ENCODE measurements around the gene FAM3B. TPM values are rescaled to one million over a fixed set of nuclear protein-coding genes. Genes with fewer than 3 reads are reported as not detected.
"Not testable (repeated sequence)": the region's sequence is repeated elsewhere in the genome, so short reads cannot be mapped to it uniquely, and the experiment has no call there.

FAM3B gene
- total and polyA plus RNA-seq, 2 experiments from 2014 or later = not detected

DNA sequence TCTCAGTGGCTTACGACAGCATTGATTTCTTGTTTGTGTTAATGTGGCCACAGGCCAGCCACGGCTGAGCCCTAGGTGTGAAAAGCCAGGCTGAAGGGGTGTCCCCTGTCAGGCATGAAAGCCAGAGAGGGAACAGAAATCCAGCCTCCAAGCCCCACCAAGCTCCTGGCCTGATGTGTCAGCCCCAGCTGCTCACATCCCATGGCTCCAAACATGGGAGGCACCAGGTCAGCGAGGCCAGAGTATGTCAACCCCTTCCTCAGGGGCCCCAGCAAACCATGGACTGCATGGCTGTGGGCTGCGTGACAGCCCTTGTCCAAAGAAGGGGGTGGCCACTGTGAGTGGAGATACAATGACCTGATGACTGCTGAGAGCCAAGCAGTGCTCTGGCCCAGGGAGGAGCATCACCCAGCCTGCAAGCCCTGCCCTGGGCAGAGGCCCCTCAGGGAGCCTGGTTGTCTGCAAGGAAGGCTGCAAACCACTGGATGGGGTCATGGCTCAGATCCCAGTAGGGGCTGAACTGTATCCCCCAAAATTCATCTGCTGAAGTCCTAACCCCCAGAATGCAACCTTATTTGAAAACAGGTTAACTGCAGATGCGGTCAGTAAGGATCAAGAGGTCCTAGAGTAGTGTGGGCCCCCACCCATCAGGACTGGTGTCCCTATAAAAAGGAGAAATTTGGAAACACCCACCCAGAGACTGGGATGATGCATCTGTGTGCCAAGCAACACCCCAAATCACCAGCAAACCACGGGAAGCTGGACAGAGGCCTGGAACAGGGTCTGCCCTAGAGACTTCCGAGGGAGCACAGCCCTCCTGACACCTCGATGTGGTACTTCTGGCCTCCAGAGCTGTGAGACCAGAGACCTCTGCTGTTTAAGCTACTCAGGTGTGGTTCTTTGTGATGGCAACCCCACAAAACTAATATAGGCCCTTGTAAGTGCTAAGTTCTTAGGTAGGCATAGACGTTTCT lies 41.9 kb downstream of the FAM3B start:
- H3K27ac ChIP-seq = no peak overlapping the region
- no peak for DNase-seq (ENCODE audit: low read depth in 1 of 2, low spot score in 1 of 2)
- H3K27me3 ChIP-seq = no peaks in the 10 kb centered on the region
- TF ChIP-seq, protein P1, sequence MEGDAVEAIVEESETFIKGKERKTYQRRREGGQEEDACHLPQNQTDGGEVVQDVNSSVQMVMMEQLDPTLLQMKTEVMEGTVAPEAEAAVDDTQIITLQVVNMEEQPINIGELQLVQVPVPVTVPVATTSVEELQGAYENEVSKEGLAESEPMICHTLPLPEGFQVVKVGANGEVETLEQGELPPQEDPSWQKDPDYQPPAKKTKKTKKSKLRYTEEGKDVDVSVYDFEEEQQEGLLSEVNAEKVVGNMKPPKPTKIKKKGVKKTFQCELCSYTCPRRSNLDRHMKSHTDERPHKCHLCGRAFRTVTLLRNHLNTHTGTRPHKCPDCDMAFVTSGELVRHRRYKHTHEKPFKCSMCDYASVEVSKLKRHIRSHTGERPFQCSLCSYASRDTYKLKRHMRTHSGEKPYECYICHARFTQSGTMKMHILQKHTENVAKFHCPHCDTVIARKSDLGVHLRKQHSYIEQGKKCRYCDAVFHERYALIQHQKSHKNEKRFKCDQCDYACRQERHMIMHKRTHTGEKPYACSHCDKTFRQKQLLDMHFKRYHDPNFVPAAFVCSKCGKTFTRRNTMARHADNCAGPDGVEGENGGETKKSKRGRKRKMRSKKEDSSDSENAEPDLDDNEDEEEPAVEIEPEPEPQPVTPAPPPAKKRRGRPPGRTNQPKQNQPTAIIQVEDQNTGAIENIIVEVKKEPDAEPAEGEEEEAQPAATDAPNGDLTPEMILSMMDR (IDR thresholded peaks at IDR 0.05; ENCODE audit: low read depth, low read length) = no peak
- H3K36me3 ChIP-seq = no peaks in the 10 kb centered on the region
- no peaks in the 10 kb centered on the region for H3K4me1 ChIP-seq (ENCODE audit: low read depth)
- H3K4me3 ChIP-seq = no peak overlapping the region
- H3K9me3 ChIP-seq (ENCODE audit: low read depth) = no peaks in the 10 kb centered on the region

- Histone ChIP-seq H3K9me3 (ENCODE audit: low read depth) (no peaks in the 10 kb centered on the region), H3K4me3 (no peak overlapping the region), H3K27me3 (no peaks in the 10 kb centered on the region), H3K36me3 (no peaks in the 10 kb centered on the region), H3K4me1 (ENCODE audit: low read depth) (no peaks in the 10 kb centered on the region), H3K27ac (no peak overlapping the region)
- no peak for DNase-seq (ENCODE audit: low read depth in 1 of 2, low spot score in 1 of 2)
- TF ChIP-seq, protein P1 (IDR thresholded peaks at IDR 0.05; ENCODE audit: low read depth, low read length) = no peak
These were observed 42.7 kb downstream of the FAM3B start for GRCh38 chr21:41359286-41359685.

GRCh38 chr21:41359754-41360071 lies 43.1 kb downstream of the FAM3B start:
- not testable (repeated sequence) for H3K9me3 ChIP-seq (ENCODE audit: low read depth); H3K36me3 ChIP-seq; H3K27ac ChIP-seq; DNase-seq (ENCODE audit: low read depth in 1 of 2, low spot score in 1 of 2); H3K4me3 ChIP-seq; H3K4me1 ChIP-seq (ENCODE audit: low read depth); H3K27me3 ChIP-seq

DNA sequence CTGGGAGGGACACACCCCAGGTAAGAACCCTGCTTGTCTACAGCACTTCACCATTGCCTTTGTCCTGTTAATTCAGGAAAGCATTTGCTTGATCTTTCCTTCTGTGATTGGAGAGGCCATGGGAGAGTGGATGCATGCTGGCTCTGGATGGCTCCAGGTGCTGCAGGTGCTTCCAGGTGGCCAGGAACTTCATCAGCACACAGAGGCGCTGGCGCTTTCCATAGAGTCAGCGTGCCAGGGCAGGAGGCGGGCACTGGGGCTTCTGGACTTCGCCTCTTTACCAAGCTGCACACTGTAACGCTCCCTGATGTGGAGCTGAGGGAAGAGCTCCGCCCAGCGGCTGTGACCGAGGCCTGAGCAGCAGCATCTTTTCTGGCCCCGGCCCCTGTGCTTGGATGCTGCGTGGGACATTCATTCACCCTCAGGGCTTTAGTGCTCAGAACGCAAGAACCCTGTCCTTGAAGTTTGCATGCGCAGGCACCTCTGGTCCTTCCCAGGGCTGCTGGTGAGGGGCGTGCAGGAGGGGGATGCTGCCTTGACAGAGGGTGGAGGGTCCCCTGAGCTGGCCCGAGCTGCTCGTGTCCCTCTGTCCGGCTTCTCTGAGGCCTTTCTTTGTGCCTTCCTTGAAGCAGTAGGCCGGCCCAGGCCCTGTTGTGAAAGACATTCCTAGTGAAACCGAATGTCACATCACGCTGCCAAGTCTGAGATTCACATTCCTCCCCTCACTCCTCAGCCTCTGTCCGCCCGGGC lies 43.6 kb downstream of the FAM3B start:
- H3K4me1 ChIP-seq (ENCODE audit: low read depth) = no peaks in the 10 kb centered on the region
- no peaks in the 10 kb centered on the region for H3K36me3 ChIP-seq
- H3K27me3 ChIP-seq = no peaks in the 10 kb centered on the region
- no peak overlapping the region for H3K4me3 ChIP-seq
- no peaks in the 10 kb centered on the region for H3K9me3 ChIP-seq (ENCODE audit: low read depth)
- DNase-seq (ENCODE audit: low read depth in 1 of 2, low spot score in 1 of 2) = peak; percentile 24 to 83
- H3K27ac ChIP-seq = no peak overlapping the region
- TF ChIP-seq, protein P1 (IDR thresholded peaks at IDR 0.05; ENCODE audit: low read depth, low read length) = peak; percentile 6

GRCh38 chr21:41361053-41361785 lies 44.6 kb downstream of the FAM3B start:
- no peak overlapping the region for H3K4me3 ChIP-seq
- no peak overlapping the region for H3K27ac ChIP-seq
- TF ChIP-seq, protein P1 (IDR thresholded peaks at IDR 0.05; ENCODE audit: low read depth, low read length) = no peak

More at GRCh38 chr21:41361053-41361785, 44.6 kb downstream of the FAM3B start:
- H3K4me1 ChIP-seq (ENCODE audit: low read depth) = no peaks in the 10 kb centered on the region
- peak in 1 of 2 donors; percentile 3 for DNase-seq (ENCODE audit: low read depth in 1 of 2, low spot score in 1 of 2)
- H3K27me3 ChIP-seq = no peaks in the 10 kb centered on the region
- no peaks in the 10 kb centered on the region for H3K9me3 ChIP-seq (ENCODE audit: low read depth)
- no peaks in the 10 kb centered on the region for H3K36me3 ChIP-seq

Measured in cardiac muscle cell (in vitro differentiated cells and primary cell).